ENCODE results near the gene ITGA2B. TPM values are rescaled to one million over a fixed set of nuclear protein-coding genes. Genes with fewer than 3 reads are reported as not detected.
A peak's percentile ranks its signal among the peaks of the same experiment; 100 is the strongest.

The ITGA2B gene
- total and polyA plus RNA-seq, 2 of the 13 experiments (the other 11 are each of a cell fraction or from before 2014, with no cell fraction given), result 0.38 to 1.1 TPM

GRCh38 chr17:44324571-44325275 is 64.7 kb downstream of the ITGA2B start, which contains the start of gene SLC25A39 (continued):
- TF ChIP-seq BCLAF1 (IDR thresholded peaks at IDR 0.05) (no peak), ZMAT3 (CRISPR knock-in tag; conservative IDR thresholded peaks at IDR 0.05) (peak; percentile 96; the same call in 1 of the 2 replicates), ZNF331 (CRISPR knock-in tag; IDR thresholded peaks at IDR 0.05) (peak; percentile 19; the same call in 1 of the 2 replicates), RERE (CRISPR knock-in tag; IDR thresholded peaks at IDR 0.05; ENCODE audit: low read depth) (0 out of 2 replicates have a peak, but pooled peaks have one; percentile 14), ZNF790 (CRISPR knock-in tag; IDR thresholded peaks at IDR 0.05; ENCODE audit: borderline replicate concordance) (peak; percentile 93; the same call in 1 of the 2 replicates), RELA (CRISPR knock-in tag; IDR thresholded peaks at IDR 0.05) (no peak), SAFB2 (CRISPR knock-in tag; IDR thresholded peaks at IDR 0.05; ENCODE audit: borderline replicate concordance, low read depth) (peak; percentile 44; the same call in 1 of the 2 replicates), ZNF280D (CRISPR knock-in tag; IDR thresholded peaks at IDR 0.05) (no peak), POGK (CRISPR knock-in tag; conservative IDR thresholded peaks at IDR 0.05) (peak; percentile 73; the same call in 1 of the 2 replicates), ZNF850 (CRISPR knock-in tag; conservative IDR thresholded peaks at IDR 0.05) (no peak), NFE2L2 (IDR thresholded peaks at IDR 0.05; ENCODE audit: low read length) (no peak), SP140L (CRISPR knock-in tag; IDR thresholded peaks at IDR 0.05; ENCODE audit: borderline replicate concordance) (no peak), ZFP36L1 (CRISPR knock-in tag; IDR thresholded peaks at IDR 0.05) (no peak), ZNF749 (CRISPR knock-in tag; IDR thresholded peaks at IDR 0.05; ENCODE audit: borderline replicate concordance) (no peak), CREB1 (IDR thresholded peaks at IDR 0.05) (peak; percentile 41; the same call in 1 of the 2 replicates), CREB1 (CRISPR knock-in tag; IDR thresholded peaks at IDR 0.05) (no peak)
